SH-SY5Y (cell line): ENCODE data around the gene CAMK2D.

ENCODE experiments used
- GATA2 ChIP-seq: IDR thresholded peaks from 2 replicates; pipeline ENCODE4 v1.6.1; 2011; ENCODE audit warnings: mild to moderate bottlenecking, low read depth, low read length
- GATA3 ChIP-seq: IDR thresholded peaks from 2 replicates; pipeline ENCODE4 v1.6.1; 2011; ENCODE audit warnings: low read depth, mild to moderate bottlenecking, low read length, moderate library complexity

- no peak for TF ChIP-seq GATA2
- no peak for TF ChIP-seq GATA3
These were observed 249.6 kb downstream of the CAMK2D start for GRCh38 chr4:113511944-113512343.
